HL-60/S4 treated with retinoic acid at 250 ng/mL for 4 days and 3 days (cell line): ENCODE data around the gene MYO1E.
"Not testable (repeated sequence)": the region's sequence is repeated elsewhere in the genome, so short reads cannot be mapped to it uniquely, and the experiment has no call there.

Source experiments
- in situ Hi-C: fragments of 300-500 bp; cut with MboI; formaldehyde crosslinking; loops from 2 replicates; pipeline ENCODE4 v1.7.0; 2022; ENCODE audit warnings: low sequenced_read_pairs

Gene MYO1E

DNA sequence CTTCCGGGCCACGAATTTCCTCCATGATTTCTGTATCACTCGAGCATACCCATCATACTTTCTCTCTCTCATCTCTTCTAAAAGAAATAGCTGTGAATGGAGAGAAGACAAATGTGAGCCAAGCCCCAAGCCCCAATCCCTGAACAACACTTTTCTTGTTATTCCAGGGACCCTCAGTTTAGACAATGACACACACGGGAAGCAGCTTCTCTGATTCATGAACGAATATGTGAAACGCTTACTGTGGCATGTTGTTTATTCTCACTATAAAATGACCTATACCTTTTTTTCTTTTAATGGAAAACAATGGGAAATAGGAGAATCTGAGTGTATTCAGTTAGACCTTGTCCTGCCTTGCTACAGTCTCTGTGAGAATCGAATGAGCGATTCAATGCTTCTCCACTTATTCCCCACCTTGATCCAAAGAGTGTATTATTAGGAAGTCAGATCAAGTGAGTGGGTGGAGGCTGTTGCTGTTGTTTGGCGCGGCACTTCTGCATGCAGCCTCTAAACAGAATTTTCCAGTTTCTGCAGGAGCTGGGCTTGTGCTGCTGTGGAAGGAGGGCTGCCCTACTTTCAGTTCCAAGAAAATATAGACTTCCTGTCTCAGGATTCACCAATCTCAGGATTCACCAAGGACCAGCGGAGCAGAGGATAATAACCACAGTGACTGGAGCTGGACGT lies 198.4 kb downstream of the MYO1E start:
- in situ Hi-C loops: no loop called here

DNA sequence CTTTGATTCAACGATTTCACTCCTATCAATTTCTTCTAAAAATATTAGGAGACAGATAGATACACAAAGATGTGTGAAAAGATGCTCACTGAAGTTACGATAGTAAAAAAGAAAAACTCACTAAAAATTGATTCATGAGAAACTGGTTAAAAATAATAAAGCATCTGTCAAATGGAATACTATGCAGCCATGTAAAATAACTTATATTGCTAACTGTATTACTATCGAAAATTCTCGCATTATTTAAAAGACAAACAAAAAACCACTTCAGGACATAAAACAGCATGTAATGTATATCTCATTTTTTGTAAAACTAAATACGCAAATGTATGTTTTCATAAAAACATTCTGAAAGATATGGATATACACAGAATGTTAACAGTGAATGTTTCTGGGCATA lies 199.5 kb downstream of the MYO1E start:
- in situ Hi-C loops: no loop called here

DNA sequence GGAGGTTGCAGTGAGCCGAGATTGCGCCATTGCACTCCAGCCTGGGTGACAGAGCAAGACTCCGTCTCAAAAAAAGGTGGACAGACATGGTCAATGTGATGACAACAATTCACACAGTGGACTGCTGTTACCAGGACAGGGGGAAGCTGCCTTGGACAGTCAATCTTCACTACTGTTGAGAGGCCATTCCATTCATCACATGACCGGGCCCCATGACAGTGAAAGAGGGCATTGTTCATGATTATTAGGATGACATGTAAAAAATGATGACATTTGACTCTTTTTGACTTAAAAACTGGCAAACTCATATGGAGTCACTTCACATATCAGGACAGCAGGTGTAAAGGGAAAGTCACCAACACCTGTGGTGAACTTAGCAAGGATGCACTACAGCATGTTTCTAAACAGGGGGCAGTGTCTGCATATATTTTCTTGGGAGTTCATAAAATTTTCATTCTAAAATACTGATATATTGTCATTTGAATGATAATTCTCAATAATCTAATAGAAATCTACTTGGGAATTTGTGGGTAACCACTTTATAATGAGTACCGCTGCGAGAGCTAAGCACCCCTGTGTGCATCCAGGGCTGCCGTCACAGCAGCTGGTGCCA lies 200.3 kb downstream of the MYO1E start:
- in situ Hi-C loops: no loop called here

DNA sequence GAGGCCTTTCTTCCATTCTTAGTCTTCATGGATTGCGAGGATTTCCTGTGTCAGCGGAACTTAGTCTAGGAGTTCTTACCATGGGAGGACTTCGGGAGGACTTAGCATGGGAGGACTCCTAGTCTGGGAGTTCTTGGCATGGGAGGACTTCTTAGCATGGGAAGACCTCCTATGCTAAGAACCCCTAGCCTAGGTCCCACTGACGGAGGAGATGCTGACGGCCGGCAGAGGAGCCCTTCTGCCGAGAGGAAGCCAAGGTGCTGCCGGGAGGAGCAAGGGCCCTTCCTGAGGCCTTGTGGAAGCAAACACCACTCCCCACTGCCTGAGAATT lies 201.6 kb downstream of the MYO1E start:
- in situ Hi-C loops: no loop called here

DNA sequence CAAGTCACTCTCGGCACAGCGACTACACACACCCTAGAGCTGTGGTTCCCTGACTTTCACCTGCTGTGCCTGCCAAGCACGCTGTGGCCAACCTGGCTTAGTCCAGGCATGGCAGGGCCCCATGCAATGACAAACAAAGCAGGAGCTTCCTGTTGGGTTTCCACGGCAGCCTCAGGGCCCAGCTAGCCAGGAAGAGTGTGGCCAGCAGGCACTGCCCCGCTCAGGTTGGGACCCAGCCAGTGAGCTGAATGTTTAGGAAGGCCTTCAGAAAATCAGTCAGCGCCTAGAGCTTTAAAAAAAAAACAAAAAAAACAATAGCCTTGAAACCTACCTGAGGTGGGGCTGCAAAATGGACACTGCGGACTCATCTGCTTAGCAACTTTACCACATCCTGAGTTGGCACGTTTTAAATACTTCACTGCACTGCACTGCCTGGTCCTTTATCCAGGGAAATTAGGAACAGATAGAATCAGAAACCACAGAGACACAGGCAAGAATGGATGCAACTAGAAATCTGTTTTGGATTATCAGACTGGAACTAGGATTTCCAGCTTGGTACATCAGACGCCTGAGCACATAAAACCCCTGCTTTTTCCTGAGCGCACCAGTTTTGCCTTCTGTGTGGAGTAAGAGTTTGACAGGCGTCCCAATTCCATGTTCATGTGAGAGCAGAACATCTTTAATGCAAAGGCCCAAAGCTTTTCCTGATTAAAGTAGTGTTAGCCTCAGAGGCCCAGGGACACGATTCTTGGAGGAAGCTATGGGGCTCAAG lies 202.2 kb downstream of the MYO1E start:
- in situ Hi-C loops: no loop called here

DNA sequence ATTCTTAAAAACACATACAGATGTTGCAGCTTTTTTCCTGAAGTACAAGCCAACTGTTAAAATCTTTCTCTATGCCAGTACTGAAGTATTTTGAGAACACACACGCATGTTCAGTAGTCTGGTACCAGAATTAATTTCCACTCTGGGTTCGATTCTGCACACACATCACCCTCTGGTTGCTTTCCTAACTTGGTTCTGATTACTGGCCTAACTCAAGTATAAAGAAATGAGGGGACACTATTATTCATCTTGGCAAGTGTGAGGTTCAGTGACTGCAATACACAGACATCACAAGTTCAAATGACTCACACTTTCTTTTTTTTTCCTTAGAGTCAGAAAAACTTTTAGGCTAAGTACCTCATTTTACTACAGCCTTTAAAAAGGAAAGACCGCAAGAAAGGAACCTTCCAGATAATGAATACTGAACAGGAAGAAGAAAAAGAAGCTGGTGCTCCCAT lies 203.4 kb downstream of the MYO1E start:
- in situ Hi-C loops: no loop called here

DNA sequence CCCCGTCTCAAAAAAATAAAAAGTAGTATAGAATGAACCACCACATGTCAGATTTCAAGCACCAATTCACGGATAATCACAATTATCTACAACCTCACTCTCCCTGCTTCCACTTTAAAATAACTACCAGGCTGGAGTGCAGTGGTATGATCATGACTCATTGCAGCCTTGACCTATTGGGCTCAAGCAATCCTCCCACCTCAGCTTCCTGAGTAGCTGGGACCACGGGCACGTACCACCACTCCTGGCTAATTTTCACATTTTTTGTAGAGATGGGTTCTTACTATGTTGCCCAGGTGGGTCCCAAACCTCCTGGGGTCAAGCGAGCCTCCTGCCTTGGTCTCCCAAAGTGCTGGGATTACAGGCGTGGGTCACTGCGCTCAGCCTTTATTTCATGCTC lies 204.1 kb downstream of the MYO1E start:
- in situ Hi-C loops: no loop called here

DNA sequence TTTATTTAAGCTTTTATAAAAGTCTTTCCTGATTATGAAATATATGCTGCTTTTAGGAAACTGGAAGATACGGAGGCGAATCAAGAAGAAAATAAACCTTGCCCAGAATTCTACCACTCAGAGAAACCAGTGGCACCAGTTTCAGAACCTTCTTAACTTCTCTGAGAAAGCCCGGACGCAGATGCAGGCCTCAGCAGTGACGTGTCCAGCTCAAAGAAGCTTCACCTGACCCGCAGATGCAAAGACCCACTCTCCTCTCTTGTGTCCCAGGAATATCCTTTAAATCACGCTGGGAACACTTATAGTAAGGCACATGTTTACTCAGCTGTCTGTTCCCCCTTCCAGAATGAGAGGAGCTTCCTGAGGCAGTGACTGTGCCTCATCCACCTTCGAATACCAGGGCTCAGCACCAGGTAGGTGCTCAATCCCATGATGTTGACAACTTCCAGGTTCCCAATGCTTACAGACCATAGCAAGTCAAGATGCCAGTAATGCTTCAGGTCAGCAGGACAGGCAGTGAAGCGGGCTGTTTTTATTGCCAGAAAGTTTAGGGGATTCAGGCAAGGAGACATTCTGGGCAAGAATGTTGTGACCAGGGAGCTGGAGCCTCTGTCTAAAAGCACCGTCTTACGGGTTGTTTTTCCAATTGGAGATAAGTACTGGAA lies 205.9 kb downstream of the MYO1E start:
- in situ Hi-C loops: no loop called here

DNA sequence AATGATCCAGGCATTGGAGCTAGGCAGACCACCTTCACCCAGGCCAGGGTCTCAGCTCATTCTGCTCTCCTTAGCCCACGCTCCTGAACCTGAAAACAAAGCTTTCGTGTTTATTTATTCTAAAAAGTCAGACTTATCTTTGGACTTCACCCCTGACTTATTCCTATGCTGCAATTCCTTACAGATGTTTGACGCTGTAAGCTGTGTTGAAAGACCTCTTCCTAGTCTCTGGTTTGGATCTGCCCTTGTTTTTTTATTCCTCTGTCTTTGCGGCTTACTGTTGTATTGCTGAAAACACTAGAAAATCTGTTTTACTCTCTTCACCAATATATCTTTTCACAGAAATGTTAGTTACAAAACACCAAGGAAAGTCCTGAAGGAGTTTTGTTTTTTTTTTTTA lies 206.5 kb downstream of the MYO1E start:
- in situ Hi-C loops: no loop called here

DNA sequence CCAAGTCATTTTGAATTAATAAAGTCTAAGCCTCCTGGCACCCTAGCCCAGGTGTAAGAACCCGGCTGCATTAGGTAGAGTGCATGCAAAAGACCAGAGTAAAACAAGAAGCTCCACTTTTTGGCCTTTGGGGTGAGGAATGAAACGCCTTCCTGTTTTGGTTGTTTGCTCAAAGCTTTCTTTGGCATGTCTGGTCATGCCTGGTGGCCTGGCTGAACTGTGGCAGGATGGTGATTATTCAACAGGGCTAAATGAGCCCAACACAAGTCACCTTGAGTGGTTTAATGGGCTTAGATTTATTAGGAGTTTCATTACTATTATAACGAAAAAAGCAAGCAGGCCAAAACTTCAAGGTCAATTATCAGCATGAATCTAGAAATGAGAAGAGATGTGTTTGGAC lies 206.9 kb downstream of the MYO1E start:
- in situ Hi-C loops: no loop called here

DNA sequence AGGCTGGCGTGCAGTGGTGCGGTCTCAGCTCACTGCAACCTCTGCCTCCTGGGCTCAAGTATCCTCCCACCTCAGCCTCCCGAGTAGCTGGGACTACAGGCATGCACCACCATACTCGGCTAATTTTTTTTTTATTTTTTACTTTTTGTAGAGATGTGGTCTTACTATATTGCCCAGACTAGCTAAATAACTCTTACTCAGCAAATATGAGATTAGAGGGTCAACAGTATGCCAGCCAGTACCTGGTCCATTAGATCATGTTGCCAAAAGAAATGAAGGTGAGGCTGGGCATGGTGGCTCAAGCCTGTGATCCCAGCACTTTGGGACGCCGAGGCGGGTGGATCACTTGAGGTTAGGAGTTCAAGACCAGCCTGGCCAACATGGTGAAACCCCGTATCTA lies 210.6 kb downstream of the MYO1E start:
- in situ Hi-C loops: not testable (repeated sequence)

DNA sequence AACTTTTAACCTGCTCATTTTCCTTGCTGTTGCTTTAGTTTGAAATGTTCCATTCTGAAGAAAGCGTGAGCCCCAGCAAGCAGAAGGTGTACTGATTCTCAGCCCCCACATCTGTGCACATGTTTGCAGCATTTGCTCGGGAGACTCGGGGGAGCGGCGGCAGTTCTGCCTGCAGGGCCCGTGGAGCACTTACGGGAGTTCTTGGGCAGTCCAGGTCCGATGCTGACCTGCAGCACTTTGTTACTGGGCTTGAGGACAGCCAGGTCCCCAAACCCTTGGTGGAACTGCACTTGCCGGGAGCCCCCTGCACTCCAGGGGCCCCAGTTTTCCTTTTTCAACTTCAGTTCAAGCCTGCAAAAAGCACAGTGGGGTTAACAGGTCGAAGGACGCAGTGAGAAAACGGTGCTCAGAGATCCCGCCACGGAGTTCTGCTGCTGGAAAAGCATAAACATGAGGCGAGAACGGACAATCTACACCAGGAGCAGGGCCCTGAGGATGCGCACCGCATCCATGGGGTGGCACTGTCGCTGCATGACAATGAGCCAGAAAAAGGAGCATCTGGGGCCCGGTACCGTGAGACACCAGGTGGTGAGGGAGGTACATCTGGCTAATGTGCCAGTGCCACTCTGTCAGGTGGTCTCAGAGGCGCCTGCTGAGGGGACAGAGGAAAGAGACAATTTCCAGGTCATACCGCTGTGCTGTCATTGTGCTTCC lies 211.6 kb downstream of the MYO1E start:
- in situ Hi-C loops: no loop called here

DNA sequence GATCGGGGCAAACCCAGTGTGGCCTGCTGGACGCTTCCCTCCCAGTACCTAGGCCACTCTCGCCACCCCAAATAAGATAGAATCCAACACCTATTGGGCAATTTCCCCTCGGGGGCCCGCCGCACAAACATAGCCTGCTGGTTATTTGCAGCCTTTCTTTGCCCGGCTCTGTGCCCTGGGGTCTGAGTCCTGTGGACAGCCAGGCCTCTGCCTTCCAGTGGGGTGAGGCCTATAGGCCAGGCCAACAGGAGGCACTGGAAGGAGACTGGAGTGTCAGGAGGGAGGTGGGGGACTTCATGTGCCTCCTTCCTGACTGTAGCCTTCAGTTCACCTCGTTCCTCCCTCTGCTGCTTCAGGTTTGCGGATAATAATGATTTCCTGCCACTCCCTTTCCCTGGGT lies 213.5 kb downstream of the MYO1E start:
- in situ Hi-C loops: no loop called here

DNA sequence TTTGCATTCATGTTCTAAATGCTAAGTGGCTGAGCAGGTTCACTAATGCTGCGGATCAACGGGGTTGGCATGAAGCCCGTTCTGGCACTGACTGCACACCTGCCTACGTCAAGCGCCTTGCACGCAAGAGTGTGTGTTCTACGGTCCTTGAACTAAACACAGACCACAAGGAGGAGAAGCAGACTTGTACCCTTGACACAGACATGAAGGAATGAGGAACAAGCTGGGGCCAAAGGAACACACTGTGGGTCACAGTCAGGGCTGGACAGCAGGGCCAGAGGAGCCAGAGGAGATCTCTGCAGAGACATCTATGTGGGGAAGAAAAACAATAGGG lies 214.0 kb downstream of the MYO1E start:
- in situ Hi-C loops: no loop called here

DNA sequence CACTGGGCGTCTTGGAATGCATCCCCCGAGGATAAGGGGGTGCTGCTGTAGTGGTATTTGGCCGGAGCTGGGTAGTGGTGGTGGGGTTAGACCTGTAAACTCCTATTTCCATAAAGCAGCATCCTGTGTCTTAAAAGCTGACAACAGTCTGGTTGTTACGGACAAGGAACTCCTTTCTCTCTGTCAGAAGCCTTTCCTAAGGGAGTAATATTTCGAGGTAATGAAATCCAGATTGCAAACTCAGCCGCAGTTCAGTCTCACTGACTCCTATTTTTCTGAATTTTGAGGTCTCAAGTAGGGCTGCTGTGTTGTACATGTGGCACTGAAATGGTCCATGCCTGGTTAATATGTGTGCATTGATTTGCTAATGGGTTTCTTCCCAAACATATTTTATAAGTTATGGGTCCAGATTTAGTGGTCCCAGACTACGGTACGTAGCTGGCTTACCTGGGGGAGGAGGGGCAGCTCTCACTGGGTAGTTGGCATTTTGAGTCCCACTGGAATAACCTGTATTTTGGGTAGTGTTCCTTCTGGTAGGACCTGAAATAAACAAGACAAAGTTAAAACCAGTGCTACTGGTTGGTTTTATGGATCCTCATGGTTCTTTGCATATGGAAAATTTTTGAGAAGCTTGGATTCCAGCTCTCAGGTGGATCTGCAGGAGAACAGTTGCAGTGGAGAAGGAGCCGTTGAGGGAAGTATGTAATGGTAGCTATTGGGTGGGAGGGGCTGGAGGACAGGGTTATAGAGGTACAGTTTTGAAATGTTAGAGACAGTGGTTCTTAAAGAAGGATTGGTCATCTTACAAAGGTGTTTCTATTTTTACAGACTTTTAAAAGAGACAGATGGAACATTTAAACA lies 214.6 kb downstream of the MYO1E start:
- in situ Hi-C loops: no loop called here

DNA sequence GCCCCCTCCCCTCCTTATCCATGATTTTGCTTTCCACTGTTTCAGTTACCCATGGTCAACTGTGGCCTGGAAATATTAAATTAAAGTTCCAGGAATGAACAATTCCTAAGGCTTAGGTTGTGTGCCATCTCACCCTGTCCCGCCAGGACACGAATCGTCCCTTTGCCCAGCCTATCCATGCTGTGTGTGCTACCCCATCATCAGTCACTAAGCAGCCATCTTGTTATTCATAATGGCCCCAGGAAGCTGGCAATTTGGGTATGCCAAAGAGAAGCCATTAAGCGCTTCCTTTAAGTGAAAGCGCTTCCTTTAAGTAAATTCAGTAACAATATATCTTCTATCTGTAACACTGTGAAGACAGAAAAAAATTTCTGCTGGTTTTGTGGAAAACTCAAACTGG lies 215.3 kb downstream of the MYO1E start:
- in situ Hi-C loops: no loop called here

DNA sequence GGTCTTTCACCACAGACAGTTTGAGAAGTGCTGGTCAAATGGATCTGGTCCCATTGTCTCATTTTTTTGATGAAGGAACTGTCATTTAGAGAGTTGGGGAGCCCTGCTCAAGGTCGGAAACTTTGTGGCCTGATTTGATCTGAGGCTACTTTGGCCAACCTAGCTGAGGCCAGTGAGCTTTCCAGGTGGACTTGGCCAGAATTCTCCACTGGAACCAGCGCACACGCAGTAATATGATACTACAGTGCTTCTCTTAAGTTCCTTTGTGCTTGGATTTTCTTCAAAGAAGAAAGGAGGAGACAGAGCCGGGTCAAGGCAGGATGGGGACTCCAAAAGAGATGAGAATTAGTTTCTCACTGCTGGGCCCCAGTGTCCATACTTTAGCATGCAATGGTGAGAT lies 217.2 kb downstream of the MYO1E start:
- in situ Hi-C loops: no loop called here

DNA sequence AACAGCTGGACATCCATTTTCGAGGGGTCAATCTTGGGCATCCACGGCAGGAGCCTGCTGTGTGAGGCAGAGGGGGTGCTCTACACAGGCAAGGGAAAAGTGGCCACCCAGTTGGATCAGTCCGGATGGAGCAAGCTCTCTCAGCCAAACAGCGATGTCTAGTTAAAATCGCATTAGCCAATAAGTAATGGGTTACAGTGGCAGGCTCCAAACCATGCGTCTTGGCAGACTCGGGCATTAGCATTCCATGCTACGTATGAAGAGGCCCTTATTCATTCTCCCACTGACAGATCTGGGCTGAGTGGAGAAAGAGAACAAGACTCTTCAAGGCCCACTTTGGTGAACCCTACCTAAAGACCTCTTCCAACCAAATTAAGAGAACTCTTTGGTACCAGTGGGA lies 218.4 kb downstream of the MYO1E start:
- in situ Hi-C loops: no loop called here

DNA sequence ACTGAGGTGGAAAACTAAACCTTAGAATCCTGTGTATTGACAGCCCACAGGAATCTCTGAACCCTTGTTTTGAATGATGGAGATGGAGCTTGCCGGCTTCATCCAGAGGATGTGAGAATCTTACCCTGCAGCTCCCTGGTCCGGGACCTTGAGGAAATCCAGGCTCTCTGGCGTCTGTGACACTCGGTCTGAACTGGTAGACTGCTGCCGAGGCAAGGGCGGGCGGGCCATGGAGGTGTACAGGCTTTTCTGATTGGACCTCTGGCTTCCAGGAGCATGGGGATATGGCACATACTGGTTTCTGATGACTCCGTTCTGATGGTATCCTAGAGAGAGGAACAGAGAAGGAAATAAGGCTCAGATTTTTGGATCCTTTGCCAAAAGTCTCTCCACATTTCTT lies 219.2 kb downstream of the MYO1E start:
- in situ Hi-C loops: no loop called here

DNA sequence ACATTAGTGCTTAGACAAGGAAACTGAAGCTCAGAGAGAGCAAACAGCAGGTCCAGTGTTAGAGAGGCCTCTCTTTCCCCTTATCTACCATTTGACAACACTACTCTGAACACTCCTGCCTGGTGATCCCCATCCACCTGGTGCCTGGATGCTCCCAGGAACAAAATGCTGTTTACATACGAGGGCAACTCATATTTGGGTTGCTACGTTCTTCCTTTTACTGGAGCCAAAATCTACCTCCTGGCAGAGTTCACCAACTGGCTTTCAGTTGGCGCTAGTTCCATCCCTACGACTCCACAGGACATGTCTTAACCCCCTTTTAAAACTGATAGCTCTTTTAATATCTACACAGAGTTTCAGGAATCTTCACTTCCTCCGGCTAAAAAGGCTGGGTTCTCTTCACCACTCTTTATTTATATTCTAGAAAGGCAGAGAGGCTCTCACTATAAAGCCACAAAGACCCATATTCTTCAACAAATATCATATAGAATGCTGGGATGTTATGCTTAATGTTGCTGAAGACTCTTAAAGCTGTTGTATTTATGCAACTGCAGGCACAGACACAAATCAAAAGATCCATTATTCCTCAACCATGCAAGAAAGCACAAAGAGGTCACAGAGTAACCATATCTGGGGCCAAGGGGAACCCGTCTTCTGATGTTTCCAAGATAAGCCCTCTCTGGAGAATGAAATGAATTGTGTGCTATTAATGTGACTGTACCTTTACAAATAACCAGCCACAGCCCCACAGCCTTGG lies 219.8 kb downstream of the MYO1E start:
- in situ Hi-C loops: no loop called here
